T-helper 1 cell treated with Interleukin-12 subunit alpha and Interleukin-12 subunit beta and Interleukin-4 antibody, amounts not matched to agents 30 ng/mL and 1 ng/mL, for 36 hours (primary cell): Measurements from ENCODE around the gene CLSTN2. TPM values are rescaled to one million over a fixed set of nuclear protein-coding genes. Genes with fewer than 3 reads are reported as not detected.

Experiments
- intact Hi-C: fragments of 100-400 bp; cut with micrococcal nuclease; formaldehyde crosslinking; loops from one replicate; pipeline ENCODE4 v1.15.1; 2024
- total RNA-seq: library from RNA; stranded (reverse); gene quantifications from 2 replicates; pipeline ENCODE4 v1.2.3, GENCODE V29; 2022

CLSTN2 gene
- total RNA-seq, 1 donor from 2014 or later: 0.05 TPM

DNA sequence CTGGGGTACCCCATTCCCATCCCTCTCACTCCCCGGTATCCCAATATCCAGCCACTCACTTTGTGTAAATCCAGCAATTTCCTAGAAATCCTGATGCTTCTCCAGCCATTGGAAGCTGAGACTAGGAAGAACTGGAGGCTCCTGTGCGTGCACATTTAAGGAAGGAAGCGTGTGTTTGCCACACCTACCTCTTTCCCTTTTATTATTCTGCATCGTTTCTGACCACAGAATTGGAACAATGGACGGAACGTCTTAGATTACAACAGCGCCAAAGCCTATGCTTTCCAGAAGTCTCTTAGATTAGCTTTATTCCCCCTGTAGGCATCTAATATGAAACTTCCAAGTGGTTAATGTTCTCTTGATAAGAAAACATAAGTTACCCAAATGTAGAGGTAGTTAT, 508.1 kb downstream of the CLSTN2 start:
- intact Hi-C loops: no loop called here

GRCh38 chr3:140443806-140444205, 508.8 kb downstream of the CLSTN2 start:
- intact Hi-C loops: no loop called here

GRCh38 chr3:140446734-140447133, 511.7 kb downstream of the CLSTN2 start:
- intact Hi-C loops: no loop called here

- intact Hi-C loops: no loop called here
These were observed 512.2 kb downstream of the CLSTN2 start for GRCh38 chr3:140447136-140447535.

- intact Hi-C loops: no loop called here
These were observed 513.0 kb downstream of the CLSTN2 start for GRCh38 chr3:140448001-140448400.

DNA sequence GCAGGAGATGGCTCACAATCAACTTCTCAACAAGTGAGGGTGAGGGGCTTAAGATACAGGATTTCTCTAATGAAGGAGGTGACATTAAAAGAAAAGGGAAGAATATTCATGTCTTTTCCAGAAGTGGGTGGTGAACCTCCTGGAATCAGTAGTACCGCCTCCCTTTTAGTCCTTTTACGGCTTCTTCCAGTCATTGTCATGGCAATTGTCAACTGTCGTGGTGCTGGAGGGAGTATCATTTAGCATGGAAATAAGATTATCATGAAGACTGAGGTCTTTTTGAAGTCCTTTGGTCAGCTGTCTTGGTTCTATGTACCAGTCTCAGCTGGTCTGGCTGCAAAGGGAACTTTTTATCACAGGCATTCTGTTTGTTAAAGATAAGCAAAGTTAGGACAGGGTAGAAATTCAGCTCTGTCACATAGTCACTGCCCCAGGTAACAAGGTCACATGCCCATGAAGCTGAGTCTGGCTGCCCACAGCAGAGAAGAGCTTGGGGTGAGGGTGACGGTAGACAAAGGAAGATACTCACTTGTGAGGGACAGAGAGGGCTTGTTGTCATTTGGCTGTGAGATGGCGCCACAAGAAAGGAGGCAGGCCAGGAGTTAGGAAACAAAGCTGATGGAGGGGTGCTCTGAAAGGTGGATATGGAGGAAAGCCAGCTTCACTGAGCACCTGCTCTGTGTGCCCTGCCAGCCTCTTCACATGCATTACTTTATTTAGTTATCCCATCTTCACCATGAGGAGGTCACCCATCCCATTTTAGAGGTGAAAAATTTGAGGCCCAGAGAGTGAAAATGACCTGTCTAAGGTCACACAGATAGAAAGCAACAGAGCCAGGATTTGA, 514.6 kb downstream of the CLSTN2 start:
- intact Hi-C loops: no loop called here

GRCh38 chr3:140453750-140454149, 518.8 kb downstream of the CLSTN2 start:
- intact Hi-C loops: no loop called here

- intact Hi-C loops: no loop called here
These were observed 520.7 kb downstream of the CLSTN2 start for GRCh38 chr3:140455521-140456214.

DNA sequence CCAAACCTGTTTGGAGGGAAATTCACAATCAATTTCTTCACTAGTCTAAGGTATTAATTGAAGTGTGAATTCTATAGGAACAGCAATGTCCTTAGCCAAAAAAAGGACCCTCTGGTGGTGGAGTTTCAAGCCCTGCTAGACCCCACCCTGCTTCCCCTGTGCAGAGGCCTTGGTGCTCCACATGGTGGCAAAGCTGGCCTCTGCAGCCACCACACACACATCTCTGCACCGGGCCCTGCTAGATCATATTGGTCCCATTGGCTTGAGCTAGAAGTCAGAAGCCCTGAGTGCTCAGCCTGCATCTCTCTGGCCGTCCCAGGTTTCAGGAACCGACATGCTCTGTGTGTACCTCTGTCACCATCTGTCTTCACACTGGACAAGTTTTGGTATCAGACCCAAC, 522.0 kb downstream of the CLSTN2 start:
- intact Hi-C loops: no loop called here

GRCh38 chr3:140459462-140459861, 524.5 kb downstream of the CLSTN2 start:
- intact Hi-C loops: no loop called here

- intact Hi-C loops: no loop called here
These were observed 526.3 kb downstream of the CLSTN2 start for GRCh38 chr3:140461250-140461649.

- intact Hi-C loops: no loop called here
These were observed 528.4 kb downstream of the CLSTN2 start for GRCh38 chr3:140463355-140463754.

DNA sequence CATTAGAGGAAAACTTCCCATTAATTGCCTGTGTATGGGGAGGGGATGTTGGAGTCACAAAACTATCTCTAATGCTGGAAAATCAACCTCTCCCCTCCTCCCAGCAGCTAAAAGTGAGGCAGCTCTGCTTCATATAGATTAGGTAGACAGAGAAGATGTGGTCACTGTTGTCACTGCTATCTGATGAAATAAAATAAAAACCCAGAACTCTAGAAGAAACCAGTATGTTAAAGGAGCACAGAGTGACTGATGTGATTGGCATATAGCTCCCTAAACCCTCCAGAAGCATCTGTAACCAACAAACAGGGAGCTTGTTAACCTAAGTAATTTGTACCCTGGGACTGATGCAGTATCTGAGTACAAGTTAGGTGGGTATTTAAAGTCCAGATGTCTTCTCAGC, 531.0 kb downstream of the CLSTN2 start:
- intact Hi-C loops: no loop called here

DNA sequence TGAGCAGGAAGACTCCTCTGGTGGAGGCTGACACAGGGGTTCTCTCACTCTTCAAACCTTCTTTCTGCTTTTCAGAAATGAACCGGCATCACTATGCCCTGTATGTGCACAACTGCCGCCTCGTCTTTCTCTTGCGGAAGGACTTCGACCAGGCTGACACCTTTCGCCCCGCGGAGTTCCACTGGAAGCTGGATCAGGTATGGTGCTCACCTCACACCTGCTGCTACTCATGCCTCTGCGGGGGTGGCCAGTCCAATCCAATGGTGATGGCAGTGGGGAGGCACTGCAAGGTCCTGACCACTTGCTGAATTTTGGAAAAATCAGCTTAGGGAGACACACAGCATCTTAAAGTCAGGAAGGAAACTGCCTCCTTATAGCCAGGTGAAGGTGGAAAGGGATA, 531.5 kb downstream of the CLSTN2 start:
- intact Hi-C loops: no loop called here

DNA sequence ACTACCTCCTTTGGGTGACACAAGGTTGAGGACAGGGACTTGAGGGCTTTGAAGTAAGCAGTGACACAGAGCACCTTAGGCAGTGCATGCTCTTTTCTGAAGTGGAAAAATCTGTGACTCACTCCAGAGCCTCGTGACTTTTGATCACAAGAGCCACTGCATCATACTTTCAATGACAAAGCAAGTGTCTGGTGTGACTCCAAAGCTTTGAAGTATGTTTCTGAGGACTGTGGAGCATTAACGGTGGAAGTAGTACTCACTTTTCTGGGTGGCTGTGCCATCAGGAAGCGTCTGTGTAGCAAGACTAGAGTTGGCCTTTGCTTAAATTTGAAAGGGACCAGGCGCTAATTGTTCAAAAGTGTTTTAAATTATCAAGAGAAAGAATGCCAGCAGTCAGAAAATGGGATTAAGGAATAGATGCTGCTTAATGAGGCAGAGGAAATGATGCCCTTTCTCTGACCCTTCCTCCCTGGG, 532.2 kb downstream of the CLSTN2 start:
- intact Hi-C loops: no loop called here

DNA sequence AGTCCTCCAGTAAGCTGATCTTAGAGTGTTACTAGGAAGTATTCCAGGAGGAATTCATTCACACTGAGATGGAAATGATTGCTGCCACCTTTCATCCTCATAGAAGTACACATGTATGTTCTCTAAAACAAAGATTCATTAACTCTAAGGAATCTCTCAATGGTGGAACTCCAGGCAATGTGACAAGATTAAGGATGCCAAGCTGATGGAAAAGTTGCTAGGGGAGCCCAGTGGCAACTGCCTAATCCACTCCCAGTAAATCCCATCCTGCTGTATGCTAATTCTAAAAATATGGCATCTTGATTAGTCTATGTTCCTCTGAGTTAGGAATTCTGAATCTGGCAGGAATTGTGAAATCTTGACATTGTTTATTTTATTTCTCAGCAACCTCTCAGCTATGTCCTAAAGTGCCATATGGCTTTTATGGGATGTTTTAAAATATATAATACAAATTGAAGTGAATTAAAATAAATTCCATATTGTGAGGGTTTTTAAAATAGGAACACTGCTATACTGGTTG, 532.9 kb downstream of the CLSTN2 start:
- intact Hi-C loops: no loop called here

DNA sequence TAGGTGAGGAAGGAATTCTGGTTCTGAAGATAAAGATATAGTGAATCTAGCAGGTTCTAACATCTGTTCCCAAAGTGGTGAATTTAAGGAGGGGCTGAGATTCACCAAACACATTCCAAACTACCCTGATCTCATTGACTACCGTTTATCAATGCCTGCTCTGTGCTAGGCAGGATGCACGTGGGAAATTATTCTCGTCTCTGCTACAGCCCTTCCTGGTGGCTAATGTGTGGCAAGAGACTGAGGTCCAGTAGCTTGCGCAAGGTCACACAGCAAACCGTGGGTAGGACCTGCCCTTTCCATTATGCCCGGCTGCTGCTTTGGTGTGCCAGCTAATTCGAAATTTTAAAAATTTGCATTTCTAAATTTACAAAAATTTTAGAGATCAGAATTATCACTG, 533.4 kb downstream of the CLSTN2 start:
- intact Hi-C loops: no loop called here

DNA sequence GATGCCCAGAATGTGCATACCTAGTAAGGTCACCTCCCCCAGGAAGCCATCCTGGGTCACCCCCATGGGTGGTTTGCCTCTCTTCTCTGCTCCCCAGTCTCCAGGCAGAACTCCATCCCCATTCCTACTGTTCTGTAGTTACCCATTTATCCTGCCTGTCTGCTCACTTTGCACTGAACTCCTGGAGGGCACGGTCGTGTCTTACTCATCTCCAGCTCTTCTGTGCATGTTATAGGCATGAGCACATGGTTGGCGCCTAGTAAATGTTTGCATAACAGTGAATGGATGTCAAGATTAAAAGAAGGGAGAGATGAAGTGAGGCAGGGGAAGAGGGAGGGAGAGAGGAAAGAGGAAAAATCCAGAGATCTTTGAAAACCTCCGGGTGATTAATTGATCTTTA, 534.5 kb downstream of the CLSTN2 start:
- intact Hi-C loops: no loop called here

- intact Hi-C loops: no loop called here
These were observed 535.2 kb downstream of the CLSTN2 start for GRCh38 chr3:140470211-140470610.

- intact Hi-C loops: no loop called here
These were observed 536.0 kb downstream of the CLSTN2 start for GRCh38 chr3:140470962-140471361.

- intact Hi-C loops: no loop called here
These were observed 537.5 kb downstream of the CLSTN2 start for GRCh38 chr3:140472306-140473020.

DNA sequence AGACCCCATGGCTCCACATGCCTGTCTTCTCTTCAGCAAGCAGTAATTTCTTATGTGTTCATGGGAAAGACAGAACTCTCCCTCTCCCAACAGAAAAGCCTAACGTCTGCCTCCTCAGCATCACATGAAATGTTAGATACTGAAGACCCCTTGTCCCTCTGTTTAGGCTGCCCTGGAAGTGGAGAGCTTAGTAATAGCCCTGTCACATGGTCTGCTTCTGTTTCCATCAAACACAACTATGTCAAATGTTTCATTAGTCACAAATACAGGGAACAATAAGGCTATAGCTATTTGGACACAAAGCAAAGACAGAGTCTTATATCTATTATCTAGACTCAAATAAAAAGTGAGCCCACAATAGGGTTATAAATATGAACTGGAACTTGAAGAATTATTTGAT, 552.6 kb downstream of the CLSTN2 start:
- intact Hi-C loops: no loop called here
